OCI-LY1 (cell line): ENCODE data around the gene MRS2.

ENCODE experiments used
- CTCF ChIP-seq: fragments of 200-600 bp; sonication (generic), shearing (Covaris generic); IDR thresholded peaks from 2 replicates; pipeline ENCODE4 v1.5.1; 2017; ENCODE audit warnings: mild to moderate bottlenecking, antibody characterized with exemption, low read length, moderate library complexity, mixed read lengths
- EZH2 ChIP-seq: fragments of 200-600 bp; sonication (generic), shearing (Covaris generic); IDR thresholded peaks from 2 replicates; pipeline ENCODE4 v1.8.0; 2017; ENCODE audit warnings: borderline replicate concordance, mixed run types, mild to moderate bottlenecking, antibody characterized with exemption, low read length, moderate library complexity, mixed read lengths

GRCh38 chr6:24353861-24354260 lies 48.9 kb upstream of the MRS2 start:
- no peak for TF ChIP-seq CTCF
- TF ChIP-seq EZH2 = no peak
